GM20431 (cell line): ENCODE measurements around the gene SKAP2.

Source experiments
- in situ Hi-C: fragments of 300-500 bp; cut with MseI, MboI; formaldehyde crosslinking; loops from one replicate; pipeline ENCODE4 v1.15.0; 2020; ENCODE audit warnings: low sequenced_read_pairs; ENCODE audit not compliant: unreplicated experiment

The SKAP2 gene

GRCh38 chr7:26782501-26782900 is 81.9 kb downstream of the SKAP2 start:
- in situ Hi-C loops = no loop called here

- in situ Hi-C loops = no loop called here
Observed at GRCh38 chr7:26779978-26780595, 84.3 kb downstream of the SKAP2 start.

- in situ Hi-C loops = no loop called here
Observed at GRCh38 chr7:26777385-26777784, 87.0 kb downstream of the SKAP2 start.

GRCh38 chr7:26760501-26760900 is 103.9 kb downstream of the SKAP2 start:
- in situ Hi-C loops = no loop called here

- in situ Hi-C loops = no loop called here
Observed at GRCh38 chr7:26759108-26759507, 105.3 kb downstream of the SKAP2 start.

GRCh38 chr7:26743205-26743604 is 121.2 kb downstream of the SKAP2 start:
- in situ Hi-C loops = no loop called here

- in situ Hi-C loops = no loop called here
Observed at GRCh38 chr7:26735976-26736600, 128.3 kb downstream of the SKAP2 start.

GRCh38 chr7:26729150-26729775 is 135.1 kb downstream of the SKAP2 start:
- in situ Hi-C loops = no loop called here

GRCh38 chr7:26726051-26726450 is 138.3 kb downstream of the SKAP2 start:
- in situ Hi-C loops = no loop called here

GRCh38 chr7:26724795-26725194 is 139.6 kb downstream of the SKAP2 start:
- in situ Hi-C loops = no loop called here

- in situ Hi-C loops = no loop called here
Observed at GRCh38 chr7:26723129-26723528, 141.3 kb downstream of the SKAP2 start.

- in situ Hi-C loops = no loop called here
Observed at GRCh38 chr7:26721450-26721849, 142.9 kb downstream of the SKAP2 start.

- in situ Hi-C loops = no loop called here
Observed at GRCh38 chr7:26718063-26718462, 146.3 kb downstream of the SKAP2 start.

GRCh38 chr7:26714438-26714837 is 150.0 kb downstream of the SKAP2 start:
- in situ Hi-C loops = no loop called here

GRCh38 chr7:26714006-26714405 is 150.4 kb downstream of the SKAP2 start:
- in situ Hi-C loops = no loop called here

- in situ Hi-C loops = no loop called here
Observed at GRCh38 chr7:26709210-26709990, 155.0 kb downstream of the SKAP2 start.

- in situ Hi-C loops = no loop called here
Observed at GRCh38 chr7:26705567-26705966, 158.8 kb downstream of the SKAP2 start.

- in situ Hi-C loops = no loop called here
Observed at GRCh38 chr7:26704786-26705185, 159.6 kb downstream of the SKAP2 start.

GRCh38 chr7:26704036-26704435 is 160.4 kb downstream of the SKAP2 start:
- in situ Hi-C loops = no loop called here

- in situ Hi-C loops = no loop called here
Observed at GRCh38 chr7:26700893-26701292, 163.5 kb downstream of the SKAP2 start.

- in situ Hi-C loops = no loop called here
Observed at GRCh38 chr7:26700386-26700785, 164.0 kb downstream of the SKAP2 start.
